K562 (cell line): Measurements from ENCODE around the gene GTPBP1. TPM values are rescaled to one million over a fixed set of nuclear protein-coding genes. Genes with fewer than 3 reads are reported as not detected.

Experiments
- ATAC-seq: fragments of 200-7000 bp; cut with Tn5 transposase; 3 replicates; pipeline ENCODE4 v1.9.1; 2020; ENCODE audit warnings: moderate library complexity
- BruUV-seq: library from RNA; stranded (reverse); fragments of 400-500 nt; replicated peaks from 2 replicates; lab custom pipeline; 2021; lab: Mats Ljungman, UMichigan
- CTCF ChIA-PET: fragments of 300-600 bp; formaldehyde crosslinking; extraction: SDS; loops from one replicate; lab custom pipeline; 2021; ENCODE audit warnings: low intra/inter-chr PET ratio; lab: Yijun Ruan, JAX
- POLR2A ChIA-PET: fragments of 300-600, 350-650 bp; sonication (Branson Sonifier 250); formaldehyde crosslinking; extraction: SDS; loops from one replicate; lab custom pipeline; 2021; ENCODE audit warnings: antibody characterized with exemption, inconsistent platforms; lab: Yijun Ruan, JAX
- DNase-seq, 4 experiments: peaks; one replicate each; pipeline versions ENCODE4 v3.0.0 to v3.0.0-alpha.2; 2011 to 2018; ENCODE audit warnings: low spot score in 3 of 4, mixed read lengths in 3 of 4; ENCODE audit errors: extremely low read depth in 1 of 4
- FAIRE-seq: peaks from 2 replicates; lab custom pipeline; 2011; peaks lifted over from hg19 to GRCh38; lab: Jason Lieb, UNC
- H2AFZ ChIP-seq: 2 replicates; pipeline ENCODE4 v1.6.0; 2011; ENCODE audit warnings: low read depth, low read length, control low read depth, inconsistent platforms
- H3K27ac ChIP-seq: fragments of 200-600 bp; 3 replicates; pipeline ENCODE4 v1.8.0; 2011; ENCODE audit warnings: low read depth, mild to moderate bottlenecking, control low read depth, inconsistent platforms, low read length, moderate library complexity, mixed read lengths; ENCODE audit errors: extremely low read depth
- H3K27me3 ChIP-seq, 2 experiments: fragments of 300-600 bp in 1 of 2; 2 replicates in 1 of 2; 3 replicates in 1 of 2; pipeline versions ENCODE4 v1.6.0 to v1.8.0; 2011; ENCODE audit warnings: inconsistent platforms in 2 of 2, low read length in 2 of 2, mild to moderate bottlenecking in 1 of 2, mixed read lengths in 1 of 2, moderate library complexity in 1 of 2; ENCODE audit not compliant: control insufficient read depth in 2 of 2, insufficient read depth in 2 of 2
- H3K36me3 ChIP-seq: fragments of 300-600 bp; 3 replicates; pipeline ENCODE4 v1.8.0; 2011; ENCODE audit warnings: mild to moderate bottlenecking, low read length, inconsistent platforms; ENCODE audit not compliant: control insufficient read depth, insufficient read depth
- H3K4me1 ChIP-seq, 2 experiments: fragments of 200-600 bp in 1 of 2; replicated peaks in 1 of 2; 2 replicates in 1 of 2; 3 replicates in 1 of 2; pipeline versions ENCODE4 v1.5.1 to v1.8.0; 2011; ENCODE audit warnings: inconsistent platforms in 2 of 2, low read length in 2 of 2, mild to moderate bottlenecking in 1 of 2, mixed read lengths in 1 of 2, moderate library complexity in 1 of 2; ENCODE audit not compliant: control insufficient read depth in 2 of 2, insufficient read depth in 2 of 2
- H3K4me2 ChIP-seq: 2 replicates; pipeline ENCODE4 v1.6.1; 2011; ENCODE audit warnings: low read length, control low read depth, inconsistent platforms, mixed read lengths; ENCODE audit not compliant: insufficient read depth
- H3K4me3 ChIP-seq: fragments of 200-600 bp; sonication (generic), shearing (Covaris generic); 2 replicates; pipeline ENCODE4 v1.5.1; 2016; ENCODE audit warnings: control low read depth, inconsistent platforms
- H3K79me2 ChIP-seq: fragments of 200-600 bp; 3 replicates; pipeline ENCODE4 v1.8.0; 2011; ENCODE audit warnings: low read length, inconsistent platforms; ENCODE audit not compliant: control insufficient read depth, insufficient read depth
- H3K9ac ChIP-seq, 2 experiments: 2 replicates each; pipeline versions ENCODE4 v1.6.0 to v1.6.1; 2011; ENCODE audit warnings: low read depth in 2 of 2, low read length in 2 of 2, control low read depth in 1 of 2, inconsistent platforms in 1 of 2, mild to moderate bottlenecking in 1 of 2, mixed read lengths in 1 of 2; ENCODE audit not compliant: insufficient read depth in 1 of 2
- H3K9me1 ChIP-seq: one replicate; pipeline ENCODE4 v1.6.0; 2011; ENCODE audit warnings: inconsistent platforms, mild to moderate bottlenecking, low read length, moderate library complexity; ENCODE audit not compliant: control insufficient read depth, insufficient read depth
- H3K9me3 ChIP-seq: replicated peaks from 2 replicates; pipeline ENCODE4 v1.5.1; 2011; ENCODE audit warnings: low read depth, low read length, inconsistent platforms; ENCODE audit not compliant: control insufficient read depth, insufficient read depth
- H4K20me1 ChIP-seq: replicated peaks from 2 replicates; pipeline ENCODE4 v1.6.1; 2011; ENCODE audit warnings: low read length, inconsistent platforms, mixed read lengths; ENCODE audit not compliant: control insufficient read depth, insufficient read depth
- ADNP ChIP-seq: fragments of 200-800 bp; sonication (Bioruptor generic); IDR thresholded peaks from 2 replicates; pipeline ENCODE4 v1.6.1; 2016; ENCODE audit warnings: missing genetic modification characterization, missing compliant biosample characterization
- BRCA1 ChIP-seq, 2 experiments: fragments of 450-650 bp in 1 of 2; sonication (generic) in 1 of 2; formaldehyde crosslinking in 1 of 2; IDR thresholded peaks; 2 replicates each; pipeline versions ENCODE4 v1.5.0 to v1.6.1; 2017 to 2020; ENCODE audit warnings: mild to moderate bottlenecking in 1 of 2, missing genetic modification reagents in 1 of 2
- CREM ChIP-seq: IDR thresholded peaks from 2 replicates; pipeline ENCODE4 v1.6.1; 2014; ENCODE audit warnings: antibody characterized with exemption, low read depth
- ELF4 ChIP-seq: fragments of 450-650 bp; formaldehyde crosslinking; IDR thresholded peaks from 2 replicates; pipeline ENCODE4 v1.4.0; 2022; ENCODE audit warnings: missing genetic modification characterization
- POLR3A ChIP-seq: IDR thresholded peaks from 2 replicates; pipeline ENCODE4 v1.6.1; 2011; ENCODE audit warnings: borderline replicate concordance, mild to moderate bottlenecking, moderate library complexity; ENCODE audit not compliant: insufficient read length, insufficient read depth; ENCODE audit errors: extremely low read depth
- U2AF1 ChIP-seq: fragments of 200-400 bp; formaldehyde crosslinking; optimal IDR thresholded peaks from 2 replicates; pipeline ENCODE3; 2017; ENCODE audit warnings: mild to moderate bottlenecking, low read depth, low read length, moderate library complexity
- ZNF551 ChIP-seq: fragments of 250-450 bp; sonication (Bioruptor Pico); IDR thresholded peaks from 2 replicates; pipeline ENCODE4 v1.5.0; 2021; ENCODE audit warnings: mild to moderate bottlenecking, moderate library complexity
- WGBS: fragments of 100-300 bp; shearing (Covaris generic); methylation state at CpG from one replicate; pipeline ENCODE4 v1.1.6; 2016; ENCODE audit warnings: low coverage, mixed read lengths; ENCODE audit not compliant: insufficient coverage; ENCODE audit errors: missing lambda C conversion rate; 5-methylcytosine and 5-hydroxymethylcytosine counted together
- in situ Hi-C: fragments of 300-500 bp; cut with MboI; formaldehyde crosslinking; loops from 4 replicates; pipeline ENCODE4 v1.15.0; 2018; ENCODE audit warnings: inconsistent platforms, mixed read lengths
- intact Hi-C: fragments of 100-400 bp; cut with micrococcal nuclease; formaldehyde crosslinking; loops from 2 replicates; pipeline ENCODE4 v1.14.2; 2022
- polyA plus RNA-seq, 8 experiments: library from polyadenylated mRNA; depleted of rRNA in 4 of 8; stranded (reverse) in 5 of 8; unstranded in 3 of 8; fragments of >200 nt; fragmentation: Nextera tagmentation in 2 of 8; fragmentation: Illumina TruSeq in 1 of 8; extraction: Ambion mirVana in 2 of 8; extraction: Trizol in 1 of 8; gene quantifications; 2 replicates each; pipeline versions ENCODE4 v1.2.1 to v1.2.3, GENCODE V29; 2011 to 2014; ENCODE audit warnings: inconsistent platforms in 1 of 8, missing spikeins in 1 of 8
- total RNA-seq, 7 experiments: library from RNA; depleted of rRNA in 6 of 7; stranded (reverse); fragments of >200 nt in 6 of 7; fragmentation: Illumina TruSeq in 2 of 7; extraction: Trizol in 2 of 7; gene quantifications; 2 replicates each; pipeline versions ENCODE4 v1.2.1 to v1.2.3, GENCODE V29; 2011 to 2021; ENCODE audit warnings: low replicate concordance in 1 of 7
- TF ChIP-seq, protein P1 (sequence below): sonication (generic); formaldehyde crosslinking; IDR thresholded peaks from 2 replicates; pipeline ENCODE4 v1.9.0; 2022; ENCODE audit warnings: mild to moderate bottlenecking, missing genetic modification reagents
- TF ChIP-seq, protein P2 (sequence below): sonication (generic); formaldehyde crosslinking; IDR thresholded peaks from 2 replicates; pipeline ENCODE4 v1.5.0; 2020; ENCODE audit warnings: missing genetic modification reagents
- TF ChIP-seq, protein P3 (sequence below), 2 experiments: fragments of 450-650 bp; IDR thresholded peaks; 2 replicates each; pipeline ENCODE4 v1.6.1; 2016; ENCODE audit warnings: mild to moderate bottlenecking in 2 of 2, borderline replicate concordance in 1 of 2, low read depth in 1 of 2, moderate library complexity in 1 of 2
- TF ChIP-seq, protein P4 (sequence below), 2 experiments: fragments of 450-650 bp; conservative IDR thresholded peaks; 2 replicates each; pipeline ENCODE4 v1.6.1; 2017; ENCODE audit warnings: mild to moderate bottlenecking in 2 of 2, moderate library complexity in 2 of 2

GTPBP1 gene
- total and polyA plus RNA-seq, 9 of the 15 experiments (the other 6 are each of a cell fraction or from before 2014, with no cell fraction given): 0.83 to 53.2 (median 23.3) TPM

DNA sequence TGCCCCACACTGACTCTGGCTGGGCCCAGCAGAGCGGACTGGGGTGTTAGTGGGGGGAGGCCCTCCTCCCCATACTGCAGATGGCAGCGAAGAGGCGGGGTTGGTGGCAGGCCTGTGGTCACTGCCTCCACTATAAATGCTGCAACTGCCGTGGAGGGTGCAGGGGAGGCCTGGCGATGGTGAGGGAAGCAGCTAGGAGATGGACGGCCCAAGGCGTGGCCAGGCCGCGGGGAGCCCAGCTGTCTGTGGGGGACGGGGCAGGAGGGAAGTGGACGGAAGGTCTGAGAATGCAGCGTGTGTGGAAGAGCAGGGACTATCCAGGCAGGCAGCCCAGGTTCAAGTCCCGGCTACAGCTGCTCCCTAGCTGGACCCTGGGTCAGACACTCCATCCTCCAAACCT lies 69.9 kb downstream of the GTPBP1 start:
- Histone ChIP-seq H3K9me1 (no peaks in the 10 kb centered on the region), H3K4me1 (peaks cover 0 to 12% of the 10 kb centered on the region in 2 experiments; a peak in 4 of 5 replicates), H3K27ac (no peak overlapping the region), H2AFZ (no peak overlapping the region), H3K36me3 (no peaks in the 10 kb centered on the region), H3K9ac (peak overlapping the region in 1 of 2 experiments; percentile 76; a peak in 2 of 4 replicates), H3K9me3 (no peaks in the 10 kb centered on the region), H3K27me3 (no peaks in the 10 kb centered on the region), H3K4me3 (no peak overlapping the region), H4K20me1 (no peaks in the 10 kb centered on the region), H3K4me2 (no peak overlapping the region), H3K79me2 (no peaks in the 10 kb centered on the region)
- no peak for DNase-seq
- peak; percentile 32; the same call in 2 of the 3 replicates for ATAC-seq
- POLR2A ChIA-PET: interaction anchor here (1.2 kb wide), 1 partner anchor 10 kb away, joined by 3 read pairs; no protein-coding TSS in a partner anchor
- WGBS: 84% methylated on average over 13 of the region's 13 CpGs
- no TSS peak for BruUV-seq
- intact Hi-C loops: no loop called here
- CTCF ChIA-PET: no interaction called here
- in situ Hi-C loops: no loop called here
- FAIRE-seq: no peak
- TF ChIP-seq U2AF1: no peak
- TF ChIP-seq, protein P1, sequence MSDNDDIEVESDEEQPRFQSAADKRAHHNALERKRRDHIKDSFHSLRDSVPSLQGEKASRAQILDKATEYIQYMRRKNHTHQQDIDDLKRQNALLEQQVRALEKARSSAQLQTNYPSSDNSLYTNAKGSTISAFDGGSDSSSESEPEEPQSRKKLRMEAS (CRISPR knock-in tag): no peak
- TF ChIP-seq CREM: no peak
- no peak for TF ChIP-seq ADNP (tag)
- no peak for TF ChIP-seq BRCA1 (IDR thresholded peaks at IDR 0.05)
- no peak for TF ChIP-seq BRCA1 (CRISPR knock-in tag; IDR thresholded peaks at IDR 0.05)
- no peak for TF ChIP-seq POLR3A
- no peak for TF ChIP-seq ELF4 (CRISPR knock-in tag)
- TF ChIP-seq, protein P2, sequence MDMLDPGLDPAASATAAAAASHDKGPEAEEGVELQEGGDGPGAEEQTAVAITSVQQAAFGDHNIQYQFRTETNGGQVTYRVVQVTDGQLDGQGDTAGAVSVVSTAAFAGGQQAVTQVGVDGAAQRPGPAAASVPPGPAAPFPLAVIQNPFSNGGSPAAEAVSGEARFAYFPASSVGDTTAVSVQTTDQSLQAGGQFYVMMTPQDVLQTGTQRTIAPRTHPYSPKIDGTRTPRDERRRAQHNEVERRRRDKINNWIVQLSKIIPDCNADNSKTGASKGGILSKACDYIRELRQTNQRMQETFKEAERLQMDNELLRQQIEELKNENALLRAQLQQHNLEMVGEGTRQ: no peak
- no peak for TF ChIP-seq ZNF551 (CRISPR knock-in tag)
- TF ChIP-seq, protein P3, sequence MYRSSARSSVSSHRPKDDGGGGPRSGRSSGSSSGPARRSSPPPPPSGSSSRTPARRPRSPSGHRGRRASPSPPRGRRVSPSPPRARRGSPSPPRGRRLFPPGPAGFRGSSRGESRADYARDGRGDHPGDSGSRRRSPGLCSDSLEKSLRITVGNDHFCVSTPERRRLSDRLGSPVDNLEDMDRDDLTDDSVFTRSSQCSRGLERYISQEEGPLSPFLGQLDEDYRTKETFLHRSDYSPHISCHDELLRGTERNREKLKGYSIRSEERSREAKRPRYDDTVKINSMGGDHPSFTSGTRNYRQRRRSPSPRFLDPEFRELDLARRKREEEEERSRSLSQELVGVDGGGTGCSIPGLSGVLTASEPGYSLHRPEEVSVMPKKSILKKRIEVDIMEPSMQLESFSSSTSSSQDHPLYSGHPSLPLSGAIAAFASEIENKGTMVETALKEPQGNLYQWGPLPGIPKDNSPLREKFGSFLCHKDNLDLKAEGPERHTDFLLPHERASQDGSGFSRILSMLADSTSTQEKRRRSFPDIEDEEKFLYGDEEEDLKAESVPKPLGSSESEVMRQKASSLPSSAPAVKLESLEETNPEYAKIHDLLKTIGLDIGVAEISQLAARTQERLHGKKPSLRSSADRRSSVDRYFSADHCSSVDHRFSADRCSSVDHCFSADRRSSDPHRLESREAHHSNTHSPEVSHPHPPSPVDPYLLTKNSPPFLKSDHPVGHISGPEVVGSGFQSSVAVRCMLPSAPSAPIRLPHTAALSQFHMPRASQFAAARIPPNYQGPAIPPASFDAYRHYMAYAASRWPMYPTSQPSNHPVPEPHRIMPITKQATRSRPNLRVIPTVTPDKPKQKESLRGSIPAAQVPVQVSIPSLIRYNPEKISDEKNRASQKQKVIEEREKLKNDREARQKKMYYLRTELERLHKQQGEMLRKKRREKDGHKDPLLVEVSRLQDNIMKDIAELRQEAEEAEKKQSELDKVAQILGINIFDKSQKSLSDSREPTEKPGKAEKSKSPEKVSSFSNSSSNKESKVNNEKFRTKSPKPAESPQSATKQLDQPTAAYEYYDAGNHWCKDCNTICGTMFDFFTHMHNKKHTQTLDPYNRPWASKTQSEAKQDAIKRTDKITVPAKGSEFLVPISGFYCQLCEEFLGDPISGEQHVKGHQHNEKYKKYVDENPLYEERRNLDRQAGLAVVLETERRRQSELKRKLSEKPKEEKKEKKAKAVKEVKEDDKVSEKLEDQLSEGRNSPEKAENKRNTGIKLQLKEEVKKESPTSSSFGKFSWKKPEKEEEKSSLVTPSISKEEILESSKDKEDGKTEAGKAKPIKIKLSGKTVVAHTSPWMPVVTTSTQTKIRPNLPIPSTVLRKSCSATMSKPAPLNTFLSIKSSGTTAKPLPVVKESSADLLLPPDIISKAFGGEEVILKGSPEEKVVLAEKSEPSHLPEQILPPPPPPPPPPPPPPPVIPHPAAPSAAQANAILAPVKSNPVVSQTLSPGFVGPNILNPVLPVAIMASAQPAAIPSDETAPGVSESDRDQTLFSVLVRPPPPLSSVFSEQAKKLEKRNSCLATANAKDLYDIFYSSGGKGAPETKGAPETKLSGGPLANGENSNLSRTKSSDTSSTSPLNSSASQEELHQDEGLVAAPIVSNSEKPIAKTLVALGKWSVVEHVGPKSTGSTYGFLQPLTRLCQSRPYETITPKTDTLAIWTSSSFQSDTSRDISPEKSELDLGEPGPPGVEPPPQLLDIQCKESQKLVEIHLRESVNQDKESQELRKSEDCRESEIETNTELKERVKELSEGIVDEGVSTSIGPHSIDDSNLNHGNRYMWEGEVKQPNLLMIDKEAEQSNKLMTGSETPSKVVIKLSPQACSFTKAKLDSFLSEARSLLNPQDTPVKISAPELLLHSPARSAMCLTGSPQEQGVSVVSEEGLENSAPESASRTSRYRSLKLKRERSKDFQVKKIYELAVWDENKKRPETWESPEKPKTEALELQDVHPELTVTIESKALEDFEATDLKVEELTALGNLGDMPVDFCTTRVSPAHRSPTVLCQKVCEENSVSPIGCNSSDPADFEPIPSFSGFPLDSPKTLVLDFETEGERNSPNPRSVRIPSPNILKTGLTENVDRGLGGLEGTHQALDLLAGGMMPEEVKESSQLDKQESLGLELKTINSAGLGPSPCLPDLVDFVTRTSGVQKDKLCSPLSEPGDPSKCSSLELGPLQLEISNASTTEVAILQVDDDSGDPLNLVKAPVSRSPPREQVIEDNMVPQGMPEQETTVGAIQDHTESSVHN (IDR thresholded peaks at IDR 0.05; ENCODE audit: borderline replicate concordance in 1 of 2, low read depth in 1 of 2): no peak
- TF ChIP-seq, protein P4, sequence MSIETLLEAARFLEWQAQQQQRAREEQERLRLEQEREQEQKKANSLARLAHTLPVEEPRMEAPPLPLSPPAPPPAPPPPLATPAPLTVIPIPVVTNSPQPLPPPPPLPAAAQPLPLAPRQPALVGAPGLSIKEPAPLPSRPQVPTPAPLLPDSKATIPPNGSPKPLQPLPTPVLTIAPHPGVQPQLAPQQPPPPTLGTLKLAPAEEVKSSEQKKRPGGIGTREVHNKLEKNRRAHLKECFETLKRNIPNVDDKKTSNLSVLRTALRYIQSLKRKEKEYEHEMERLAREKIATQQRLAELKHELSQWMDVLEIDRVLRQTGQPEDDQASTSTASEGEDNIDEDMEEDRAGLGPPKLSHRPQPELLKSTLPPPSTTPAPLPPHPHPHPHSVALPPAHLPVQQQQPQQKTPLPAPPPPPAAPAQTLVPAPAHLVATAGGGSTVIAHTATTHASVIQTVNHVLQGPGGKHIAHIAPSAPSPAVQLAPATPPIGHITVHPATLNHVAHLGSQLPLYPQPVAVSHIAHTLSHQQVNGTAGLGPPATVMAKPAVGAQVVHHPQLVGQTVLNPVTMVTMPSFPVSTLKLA (conservative IDR thresholded peaks at IDR 0.05): no peak
